ENCODE data around the gene IGFBP5.

IGFBP5 gene

DNA sequence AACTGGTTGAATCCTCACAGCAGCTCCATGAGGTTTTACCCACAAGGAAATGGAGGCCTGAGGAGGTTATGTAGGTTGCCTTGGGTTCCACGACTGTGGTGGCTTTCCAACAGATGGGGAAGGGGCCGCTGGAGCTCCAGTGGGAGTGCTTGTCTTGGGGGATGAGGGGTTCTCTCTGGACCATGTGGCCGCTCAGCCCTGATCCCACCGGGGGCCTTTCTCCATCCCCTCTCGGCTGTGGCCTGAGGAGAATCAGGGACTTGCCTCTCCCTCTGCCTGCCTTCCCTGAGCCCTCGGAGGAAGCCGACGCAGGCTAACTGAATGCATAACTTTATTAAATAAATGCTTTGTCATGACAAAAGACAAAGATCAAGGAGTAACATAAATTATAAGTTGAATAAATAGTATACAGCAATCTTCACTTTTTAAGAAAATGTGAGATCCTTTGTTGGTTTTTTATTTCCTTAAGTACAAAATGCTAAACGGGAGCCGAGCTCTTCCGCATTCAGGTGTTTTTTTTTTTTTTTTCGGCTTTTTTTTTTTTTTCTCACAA, 23.5 kb downstream of the IGFBP5 start:
- POLR2A ChIA-PET: interaction anchor here (0.6 kb wide), 1 partner anchor 151 kb away, joined by 4 read pairs; no protein-coding TSS in a partner anchor
- DNase-seq (ENCODE audit: low read depth, low spot score): no peak
- H3K4me3 ChIP-seq (ENCODE audit: low read depth, low read length): no peak overlapping the region
- CTCF ChIA-PET: interaction anchor here (0.6 to 36.8 kb wide), 4 partner anchors 11 to 839 kb away, joined by 3 to 1277 read pairs (median 24); no protein-coding TSS in a partner anchor
- TF ChIP-seq CTCF (IDR thresholded peaks at IDR 0.05; ENCODE audit: insufficient read depth, low read length, missing control alignments): no peak

GRCh38 chr2:216671081-216671411, 24.3 kb downstream of the IGFBP5 start:
- POLR2A ChIA-PET: no interaction called here
- CTCF ChIA-PET: interaction anchor here (0.6 to 36.8 kb wide), 4 partner anchors 10 to 839 kb away, joined by 3 to 1277 read pairs (median 24); no protein-coding TSS in a partner anchor
- no peak overlapping the region for H3K4me3 ChIP-seq (ENCODE audit: low read depth, low read length)
- no peak for DNase-seq (ENCODE audit: low read depth, low spot score)
- TF ChIP-seq CTCF (IDR thresholded peaks at IDR 0.05; ENCODE audit: insufficient read depth, low read length, missing control alignments): no peak

DNA sequence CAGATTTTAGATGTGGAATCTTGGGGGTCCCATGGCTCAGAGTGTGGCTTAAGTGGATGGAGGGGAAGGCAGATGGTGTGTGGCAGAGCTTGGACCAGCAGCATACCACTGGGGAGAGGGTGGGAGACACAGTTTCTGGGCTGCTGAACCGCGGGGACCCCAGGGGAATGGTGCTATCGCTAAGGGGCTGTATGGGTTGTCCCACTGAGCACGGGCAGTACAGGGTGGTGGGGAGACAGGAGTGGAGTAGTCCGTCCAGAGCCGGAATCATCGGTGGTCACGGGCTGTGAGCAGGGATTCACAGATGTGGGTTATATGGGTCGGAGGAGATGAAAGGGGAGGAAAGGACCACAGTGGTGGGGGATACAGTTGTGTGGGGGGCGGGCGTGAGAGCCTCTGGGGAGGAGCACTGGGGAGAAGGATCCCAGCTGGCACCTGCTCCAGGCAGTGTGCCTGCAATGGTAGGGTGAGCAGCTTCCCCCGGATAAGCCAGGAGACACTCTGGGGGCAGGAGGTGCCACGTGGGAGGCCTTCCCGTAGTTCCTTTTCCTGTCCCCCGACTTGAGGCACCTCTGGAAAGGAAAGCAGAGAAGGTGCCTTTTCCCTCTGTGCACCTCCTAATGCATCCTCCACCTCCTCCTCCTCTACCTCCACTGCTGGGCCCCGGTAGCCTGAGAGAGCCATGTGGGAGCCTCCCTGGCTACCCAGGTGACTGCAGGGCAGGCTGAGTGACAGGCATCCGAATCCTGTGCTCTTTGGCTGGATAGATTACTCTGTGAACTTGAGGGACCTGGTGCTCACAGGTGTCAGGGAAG, 24.9 kb downstream of the IGFBP5 start:
- ChIA-PET POLR2A (no interaction called here), CTCF (interaction anchor here (1.1 to 36.8 kb wide), 4 partner anchors 13 to 1043 kb away, joined by 3 to 1277 read pairs (median 56); no protein-coding TSS in a partner anchor)
- DNase-seq (ENCODE audit: low read depth, low spot score): no peak

GRCh38 chr2:216666461-216667233, 28.7 kb downstream of the IGFBP5 start:
- H3K4me3 ChIP-seq (ENCODE audit: low read depth, low read length): no peak overlapping the region
- POLR2A ChIA-PET: interaction anchor here (0.6 kb wide), 1 partner anchor 197 kb away, joined by 4 read pairs; no protein-coding TSS in a partner anchor
- CTCF ChIA-PET: interaction anchor here (0.6 to 36.8 kb wide), 34 partner anchors 8 to 1046 kb away, joined by 3 to 1277 read pairs (median 4); no protein-coding TSS in a partner anchor
- peak; percentile 88 for TF ChIP-seq CTCF (IDR thresholded peaks at IDR 0.05; ENCODE audit: insufficient read depth, low read length, missing control alignments)
- no peak for DNase-seq (ENCODE audit: low read depth, low spot score)

More for the DNA sequence above, 24.9 kb downstream of the IGFBP5 start:
- TF ChIP-seq CTCF (IDR thresholded peaks at IDR 0.05; ENCODE audit: insufficient read depth, low read length, missing control alignments): no peak
- no peak overlapping the region for H3K4me3 ChIP-seq (ENCODE audit: low read depth, low read length)

- ChIA-PET POLR2A (interaction anchor here (1.3 kb wide), 1 partner anchor 146 kb away, joined by 3 read pairs; no protein-coding TSS in a partner anchor), CTCF (interaction anchor here (0.6 to 36.8 kb wide), 20 partner anchors 13 to 1066 kb away, joined by 3 to 1277 read pairs (median 4); no protein-coding TSS in a partner anchor)
- no peak for DNase-seq (ENCODE audit: low read depth, low spot score)
Measured at GRCh38 chr2:216665717-216666116, 29.6 kb downstream of the IGFBP5 start.

More at GRCh38 chr2:216665717-216666116, 29.6 kb downstream of the IGFBP5 start:
- TF ChIP-seq CTCF (IDR thresholded peaks at IDR 0.05; ENCODE audit: insufficient read depth, low read length, missing control alignments): no peak
- no peak overlapping the region for H3K4me3 ChIP-seq (ENCODE audit: low read depth, low read length)
